ENCODE data around the gene APPL2. TPM values are rescaled to one million over a fixed set of nuclear protein-coding genes. Genes with fewer than 3 reads are reported as not detected.
"Not testable (repeated sequence)": the region's sequence is repeated elsewhere in the genome, so short reads cannot be mapped to it uniquely, and the experiment has no call there.

Gene APPL2
- polyA plus RNA-seq, 1 donor from 2014 or later, result 47.0 TPM

GRCh38 chr12:105189293-105189692, 46.7 kb downstream of the APPL2 start:
- Histone ChIP-seq H4K20me1 (ENCODE audit: insufficient read depth) (no peaks in the 10 kb centered on the region), H3K36me3 (ENCODE audit: insufficient read depth, low read length) (peaks cover 20% of the 10 kb centered on the region), H3K27me3 (ENCODE audit: insufficient read depth, low read depth, low read length) (no peaks in the 10 kb centered on the region), H3K4me3 (ENCODE audit: low read length) (no peak overlapping the region), H3F3A (ENCODE audit: insufficient read depth, low read length, poor library complexity, severe bottlenecking) (no peaks in the 10 kb centered on the region), H3K9me3 (ENCODE audit: low read length) (no peaks in the 10 kb centered on the region), H3K9ac (ENCODE audit: low read length) (no peak overlapping the region), H3K27ac (ENCODE audit: low read length) (no peak overlapping the region), H3K9me2 (ENCODE audit: insufficient read depth, low read length) (no peaks in the 10 kb centered on the region), H3K79me2 (replicated peaks; ENCODE audit: insufficient read depth, low read length) (no peaks in the 10 kb centered on the region), H3K4me2 (ENCODE audit: low read length) (no peak overlapping the region), H2AFZ (ENCODE audit: low read depth, low read length) (no peak overlapping the region)
- no peak for TF ChIP-seq CTCF (IDR thresholded peaks at IDR 0.05; ENCODE audit: poor library complexity, severe bottlenecking)
- TF ChIP-seq SMC3 (conservative IDR thresholded peaks at IDR 0.05; ENCODE audit: poor library complexity), result no peak
- TF ChIP-seq RAD21 (conservative IDR thresholded peaks at IDR 0.05), result no peak
- TF ChIP-seq EZH2 (IDR thresholded peaks at IDR 0.05; ENCODE audit: borderline replicate concordance, insufficient read depth, low read length, poor library complexity, severe bottlenecking), result no peak

- not testable (repeated sequence) for H3K4me3 ChIP-seq (ENCODE audit: low read length); H3K27me3 ChIP-seq (ENCODE audit: insufficient read depth, low read depth, low read length); H3K27ac ChIP-seq (ENCODE audit: low read length); H4K20me1 ChIP-seq (ENCODE audit: insufficient read depth); H2AFZ ChIP-seq (ENCODE audit: low read depth, low read length); H3K9me3 ChIP-seq (ENCODE audit: low read length); H3K9me2 ChIP-seq (ENCODE audit: insufficient read depth, low read length); H3K4me2 ChIP-seq (ENCODE audit: low read length); H3K79me2 ChIP-seq (replicated peaks; ENCODE audit: insufficient read depth, low read length); H3K9ac ChIP-seq (ENCODE audit: low read length); H3F3A ChIP-seq (ENCODE audit: insufficient read depth, low read length, poor library complexity, severe bottlenecking)
- peaks cover 13% of the 10 kb centered on the region for H3K36me3 ChIP-seq (ENCODE audit: insufficient read depth, low read length)
These were observed 52.0 kb downstream of the APPL2 start for GRCh38 chr12:105183976-105184375.

- not testable (repeated sequence) for H3K4me3 ChIP-seq (ENCODE audit: low read length); H3K27me3 ChIP-seq (ENCODE audit: insufficient read depth, low read depth, low read length); H3F3A ChIP-seq (ENCODE audit: insufficient read depth, low read length, poor library complexity, severe bottlenecking); H3K9me3 ChIP-seq (ENCODE audit: low read length); H4K20me1 ChIP-seq (ENCODE audit: insufficient read depth); H3K27ac ChIP-seq (ENCODE audit: low read length); H3K9me2 ChIP-seq (ENCODE audit: insufficient read depth, low read length); H3K9ac ChIP-seq (ENCODE audit: low read length); H2AFZ ChIP-seq (ENCODE audit: low read depth, low read length); H3K4me2 ChIP-seq (ENCODE audit: low read length); H3K79me2 ChIP-seq (replicated peaks; ENCODE audit: insufficient read depth, low read length)
- peaks cover 11% of the 10 kb centered on the region for H3K36me3 ChIP-seq (ENCODE audit: insufficient read depth, low read length)
These were observed 52.6 kb downstream of the APPL2 start for GRCh38 chr12:105183406-105183805.

GRCh38 chr12:105179114-105179513, 56.9 kb downstream of the APPL2 start:
- H3K79me2 ChIP-seq (replicated peaks; ENCODE audit: insufficient read depth, low read length); H3F3A ChIP-seq (ENCODE audit: insufficient read depth, low read length, poor library complexity, severe bottlenecking); H3K4me2 ChIP-seq (ENCODE audit: low read length); H3K27me3 ChIP-seq (ENCODE audit: insufficient read depth, low read depth, low read length); H3K9ac ChIP-seq (ENCODE audit: low read length); H2AFZ ChIP-seq (ENCODE audit: low read depth, low read length); H3K9me3 ChIP-seq (ENCODE audit: low read length); H3K9me2 ChIP-seq (ENCODE audit: insufficient read depth, low read length); H3K4me3 ChIP-seq (ENCODE audit: low read length); H4K20me1 ChIP-seq (ENCODE audit: insufficient read depth); H3K27ac ChIP-seq (ENCODE audit: low read length): not testable (repeated sequence)
- H3K36me3 ChIP-seq (ENCODE audit: insufficient read depth, low read length), result peaks cover 13% of the 10 kb centered on the region
